ENCODE data around the gene ARF6.

DNA sequence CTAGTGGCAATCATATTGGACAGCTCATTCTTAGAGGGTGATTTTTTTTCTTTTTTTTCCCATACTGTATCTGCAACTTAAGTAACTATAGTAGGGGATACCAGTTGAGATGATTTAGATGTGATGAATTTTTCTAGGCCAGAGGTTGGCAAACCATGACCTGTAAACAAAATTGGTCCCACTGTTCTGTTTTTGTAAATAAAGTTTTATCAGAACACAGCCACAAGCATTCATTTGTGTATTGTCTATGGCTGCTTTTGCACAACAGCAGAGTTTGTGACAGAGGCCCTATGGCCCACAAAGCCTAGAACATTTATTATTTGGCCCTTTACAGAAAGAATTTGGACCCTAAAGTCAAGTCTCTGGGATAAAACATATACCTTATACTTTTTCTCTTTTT is 11.4 kb downstream of the ARF6 start:
- TF ChIP-seq, protein P1, sequence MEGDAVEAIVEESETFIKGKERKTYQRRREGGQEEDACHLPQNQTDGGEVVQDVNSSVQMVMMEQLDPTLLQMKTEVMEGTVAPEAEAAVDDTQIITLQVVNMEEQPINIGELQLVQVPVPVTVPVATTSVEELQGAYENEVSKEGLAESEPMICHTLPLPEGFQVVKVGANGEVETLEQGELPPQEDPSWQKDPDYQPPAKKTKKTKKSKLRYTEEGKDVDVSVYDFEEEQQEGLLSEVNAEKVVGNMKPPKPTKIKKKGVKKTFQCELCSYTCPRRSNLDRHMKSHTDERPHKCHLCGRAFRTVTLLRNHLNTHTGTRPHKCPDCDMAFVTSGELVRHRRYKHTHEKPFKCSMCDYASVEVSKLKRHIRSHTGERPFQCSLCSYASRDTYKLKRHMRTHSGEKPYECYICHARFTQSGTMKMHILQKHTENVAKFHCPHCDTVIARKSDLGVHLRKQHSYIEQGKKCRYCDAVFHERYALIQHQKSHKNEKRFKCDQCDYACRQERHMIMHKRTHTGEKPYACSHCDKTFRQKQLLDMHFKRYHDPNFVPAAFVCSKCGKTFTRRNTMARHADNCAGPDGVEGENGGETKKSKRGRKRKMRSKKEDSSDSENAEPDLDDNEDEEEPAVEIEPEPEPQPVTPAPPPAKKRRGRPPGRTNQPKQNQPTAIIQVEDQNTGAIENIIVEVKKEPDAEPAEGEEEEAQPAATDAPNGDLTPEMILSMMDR (conservative IDR thresholded peaks at IDR 0.05; ENCODE audit: low read depth, low read length) = no peak
- TF ChIP-seq EZH2 (IDR thresholded peaks at IDR 0.05; ENCODE audit: low read length, unreplicated experiment) = no peak
